Central memory CD8-positive, alpha-beta T cell (primary cell): Measurements from ENCODE around the gene USP35.
A peak's percentile ranks its signal among the peaks of the same experiment; 100 is the strongest.

Source experiments
- ATAC-seq: fragments of 150-1000 bp; cut with Tn5 transposase; replicated peaks from 2 replicates; pipeline ENCODE4 v1.10.0; 2022; ENCODE audit warnings: mild to moderate bottlenecking, moderate FRiP score, moderate number of reproducible peaks; ENCODE audit not compliant: poor library complexity, severe bottlenecking; ENCODE audit errors: extremely low read depth
- DNase-seq, 2 donors: peaks; one replicate each; pipeline ENCODE4 v3.0.0; 2021; ENCODE audit warnings: low spot score in 2 of 2
- H3K27ac Mint-ChIP-seq: one replicate; pipeline ENCODE4 v1.8.0; 2022; ENCODE audit warnings: low read depth, mild to moderate bottlenecking, moderate library complexity, mixed read lengths
- H3K27me3 Mint-ChIP-seq: one replicate; pipeline ENCODE4 v1.8.0; 2022; ENCODE audit warnings: mixed read lengths
- H3K36me3 Mint-ChIP-seq: one replicate; pipeline ENCODE4 v1.8.0; 2022; ENCODE audit warnings: mild to moderate bottlenecking, moderate library complexity, mixed read lengths; ENCODE audit not compliant: insufficient read depth
- H3K4me1 Mint-ChIP-seq: one replicate; pipeline ENCODE4 v1.8.0; 2022; ENCODE audit warnings: mixed read lengths
- H3K4me3 Mint-ChIP-seq: one replicate; pipeline ENCODE4 v1.8.0; 2022; ENCODE audit warnings: mild to moderate bottlenecking, moderate library complexity, mixed read lengths
- H3K9me3 Mint-ChIP-seq: one replicate; pipeline ENCODE4 v1.8.0; 2022; ENCODE audit warnings: mixed read lengths

USP35 gene, protein sequence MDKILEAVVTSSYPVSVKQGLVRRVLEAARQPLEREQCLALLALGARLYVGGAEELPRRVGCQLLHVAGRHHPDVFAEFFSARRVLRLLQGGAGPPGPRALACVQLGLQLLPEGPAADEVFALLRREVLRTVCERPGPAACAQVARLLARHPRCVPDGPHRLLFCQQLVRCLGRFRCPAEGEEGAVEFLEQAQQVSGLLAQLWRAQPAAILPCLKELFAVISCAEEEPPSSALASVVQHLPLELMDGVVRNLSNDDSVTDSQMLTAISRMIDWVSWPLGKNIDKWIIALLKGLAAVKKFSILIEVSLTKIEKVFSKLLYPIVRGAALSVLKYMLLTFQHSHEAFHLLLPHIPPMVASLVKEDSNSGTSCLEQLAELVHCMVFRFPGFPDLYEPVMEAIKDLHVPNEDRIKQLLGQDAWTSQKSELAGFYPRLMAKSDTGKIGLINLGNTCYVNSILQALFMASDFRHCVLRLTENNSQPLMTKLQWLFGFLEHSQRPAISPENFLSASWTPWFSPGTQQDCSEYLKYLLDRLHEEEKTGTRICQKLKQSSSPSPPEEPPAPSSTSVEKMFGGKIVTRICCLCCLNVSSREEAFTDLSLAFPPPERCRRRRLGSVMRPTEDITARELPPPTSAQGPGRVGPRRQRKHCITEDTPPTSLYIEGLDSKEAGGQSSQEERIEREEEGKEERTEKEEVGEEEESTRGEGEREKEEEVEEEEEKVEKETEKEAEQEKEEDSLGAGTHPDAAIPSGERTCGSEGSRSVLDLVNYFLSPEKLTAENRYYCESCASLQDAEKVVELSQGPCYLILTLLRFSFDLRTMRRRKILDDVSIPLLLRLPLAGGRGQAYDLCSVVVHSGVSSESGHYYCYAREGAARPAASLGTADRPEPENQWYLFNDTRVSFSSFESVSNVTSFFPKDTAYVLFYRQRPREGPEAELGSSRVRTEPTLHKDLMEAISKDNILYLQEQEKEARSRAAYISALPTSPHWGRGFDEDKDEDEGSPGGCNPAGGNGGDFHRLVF

GRCh38 chr11:78188286-78189173 is at the start of gene USP35, which contains the start of gene KCTD21:
Gene USP35, plus strand, starts transcription at chr11:78188919. Its CDS starts 7,327 bp downstream, at chr11:78196246.
Gene KCTD21, minus strand, starts transcription at chr11:78188626. Its CDS starts 14,072 bp downstream, at chr11:78174554.
- Mint-ChIP-seq H3K27me3 (no peaks in the 10 kb centered on the region), H3K27ac (peak within 1 kb of the TSS; percentile 95), H3K36me3 (peaks cover 4% of the 10 kb centered on the region), H3K4me1 (peaks cover 49% of the 10 kb centered on the region), H3K9me3 (no peaks in the 10 kb centered on the region), H3K4me3 (peak within 1 kb of the TSS; percentile 99)
- peak; percentile 80 for DNase-seq
- ATAC-seq: peak; percentile 94

GRCh38 chr11:78139422-78140391 is 49.0 kb upstream of the USP35 start, which contains the start of gene ALG8:
Gene ALG8, minus strand, starts transcription at chr11:78139626. Its CDS starts 38 bp downstream, at chr11:78139588.
- Mint-ChIP-seq H3K27me3 (no peaks in the 10 kb centered on the region), H3K4me3 (peak within 1 kb of the TSS; percentile 89), H3K36me3 (peaks cover 7% of the 10 kb centered on the region), H3K9me3 (no peaks in the 10 kb centered on the region), H3K27ac (peak within 1 kb of the TSS; percentile 94), H3K4me1 (peaks cover 23% of the 10 kb centered on the region)
- DNase-seq: peak; percentile 96
- ATAC-seq: peak; percentile 93

- Mint-ChIP-seq H3K27me3 (no peaks in the 10 kb centered on the region), H3K36me3 (peaks cover 7% of the 10 kb centered on the region), H3K4me1 (peaks cover 23% of the 10 kb centered on the region), H3K27ac (no peak overlapping the region), H3K4me3 (peak overlapping the region; percentile 89), H3K9me3 (no peaks in the 10 kb centered on the region)
- no peak for DNase-seq
- no peak for ATAC-seq
Measured at GRCh38 chr11:78140392-78141077, 48.2 kb upstream of the USP35 start.

DNA sequence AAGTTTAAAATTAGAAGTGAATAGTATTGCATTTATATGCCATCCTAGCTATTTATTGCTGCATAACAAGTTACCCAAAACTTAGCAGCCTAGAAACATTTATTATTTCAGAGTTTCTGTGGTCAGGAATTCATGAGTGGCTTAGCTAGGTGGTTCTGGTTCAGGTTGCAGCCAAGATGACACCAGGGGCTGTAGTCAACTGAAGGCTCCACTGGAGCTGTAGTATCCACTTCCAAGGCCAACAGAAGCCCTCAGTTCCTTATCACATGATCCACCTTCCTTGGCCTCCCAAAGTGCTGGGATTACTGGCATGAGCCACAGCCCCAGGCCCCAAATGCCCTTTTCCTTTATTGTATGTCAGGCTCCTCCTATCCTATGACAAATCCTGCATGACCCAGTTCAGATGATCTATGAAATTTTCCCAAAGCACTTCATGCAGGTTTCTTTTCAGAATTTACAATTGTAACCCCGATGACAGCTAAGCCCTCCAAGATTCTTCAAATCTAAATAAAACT is 43.2 kb upstream of the USP35 start:
- no peaks in the 10 kb centered on the region for H3K27me3 Mint-ChIP-seq
- no peak overlapping the region for H3K4me3 Mint-ChIP-seq
- peaks cover 11% of the 10 kb centered on the region for H3K4me1 Mint-ChIP-seq
- no peak for DNase-seq
- no peak overlapping the region for H3K27ac Mint-ChIP-seq
- H3K36me3 Mint-ChIP-seq: no peaks in the 10 kb centered on the region
- no peaks in the 10 kb centered on the region for H3K9me3 Mint-ChIP-seq
- ATAC-seq: no peak

DNA sequence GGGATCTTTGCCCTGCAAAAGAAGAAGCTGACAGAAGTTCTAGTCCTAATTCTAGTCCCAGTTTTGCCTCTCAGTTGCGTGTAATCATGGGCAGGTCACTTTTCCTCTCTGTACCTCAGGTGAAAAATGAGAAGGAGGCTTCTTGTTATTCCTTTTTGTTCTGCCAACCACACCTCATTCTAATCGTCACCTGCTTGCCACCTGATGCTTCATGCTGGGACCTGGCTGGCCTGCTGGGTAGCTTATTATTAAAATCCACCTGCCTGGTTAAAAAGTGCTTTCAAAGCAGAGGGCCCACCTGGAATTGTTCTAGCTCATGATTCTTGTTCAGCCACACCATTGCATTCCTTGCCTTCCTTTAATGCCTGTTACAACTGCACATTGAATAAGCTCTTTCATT is 40.9 kb upstream of the USP35 start:
- Mint-ChIP-seq H3K4me3 (no peak overlapping the region), H3K27ac (peak overlapping the region; percentile 24), H3K36me3 (no peaks in the 10 kb centered on the region), H3K9me3 (no peaks in the 10 kb centered on the region), H3K27me3 (no peaks in the 10 kb centered on the region), H3K4me1 (no peaks in the 10 kb centered on the region)
- ATAC-seq (no peak), DNase-seq (no peak)

DNA sequence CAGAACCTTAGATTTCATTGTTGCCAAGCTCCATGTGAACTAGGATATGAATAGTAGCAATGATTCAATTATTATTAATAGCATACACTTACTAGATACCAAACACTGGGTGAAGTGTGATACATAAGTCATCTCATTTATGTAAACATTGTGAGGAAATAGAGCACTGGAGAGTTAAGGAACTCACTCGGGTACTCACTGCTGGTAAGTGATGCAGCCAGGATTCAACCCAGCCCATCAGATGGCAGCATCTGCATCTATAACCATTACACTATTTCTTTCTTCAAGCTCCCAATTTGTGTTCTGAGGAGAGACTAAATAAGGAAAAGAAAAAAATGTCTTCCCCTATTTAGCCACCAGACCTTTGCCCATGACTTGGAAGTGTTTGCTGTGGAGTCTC is 39.1 kb upstream of the USP35 start:
- H3K27ac Mint-ChIP-seq: no peak overlapping the region
- H3K4me1 Mint-ChIP-seq: no peaks in the 10 kb centered on the region
- H3K36me3 Mint-ChIP-seq: no peaks in the 10 kb centered on the region
- H3K27me3 Mint-ChIP-seq: no peaks in the 10 kb centered on the region
- no peak overlapping the region for H3K4me3 Mint-ChIP-seq
- H3K9me3 Mint-ChIP-seq: no peaks in the 10 kb centered on the region
- ATAC-seq (no peak), DNase-seq (no peak)

- Mint-ChIP-seq H3K27ac (no peak overlapping the region), H3K9me3 (no peaks in the 10 kb centered on the region), H3K27me3 (no peaks in the 10 kb centered on the region)
Measured at GRCh38 chr11:78150346-78150745, 38.4 kb upstream of the USP35 start.

GRCh38 chr11:78150754-78151153 is 38.0 kb upstream of the USP35 start:
- DNase-seq (no peak), ATAC-seq (no peak)
- no peaks in the 10 kb centered on the region for H3K27me3 Mint-ChIP-seq
- no peaks in the 10 kb centered on the region for H3K36me3 Mint-ChIP-seq
- H3K9me3 Mint-ChIP-seq: no peaks in the 10 kb centered on the region
- H3K4me1 Mint-ChIP-seq: no peaks in the 10 kb centered on the region
- H3K4me3 Mint-ChIP-seq: no peak overlapping the region
- no peak overlapping the region for H3K27ac Mint-ChIP-seq

More at GRCh38 chr11:78150346-78150745, 38.4 kb upstream of the USP35 start:
- H3K4me3 Mint-ChIP-seq: no peak overlapping the region
- no peaks in the 10 kb centered on the region for H3K4me1 Mint-ChIP-seq
- no peak for ATAC-seq
- H3K36me3 Mint-ChIP-seq: no peaks in the 10 kb centered on the region
- no peak for DNase-seq

GRCh38 chr11:78151804-78152203 is 36.9 kb upstream of the USP35 start:
- no peaks in the 10 kb centered on the region for H3K9me3 Mint-ChIP-seq

GRCh38 chr11:78156127-78156844 is 32.4 kb upstream of the USP35 start:
- Mint-ChIP-seq H3K4me1 (no peaks in the 10 kb centered on the region), H3K4me3 (no peak overlapping the region), H3K36me3 (no peaks in the 10 kb centered on the region), H3K27me3 (no peaks in the 10 kb centered on the region), H3K9me3 (no peaks in the 10 kb centered on the region), H3K27ac (no peak overlapping the region)
- DNase-seq (no peak), ATAC-seq (no peak)

More at GRCh38 chr11:78151804-78152203, 36.9 kb upstream of the USP35 start:
- ATAC-seq (no peak), DNase-seq (no peak)
- H3K27me3 Mint-ChIP-seq: no peaks in the 10 kb centered on the region
- no peaks in the 10 kb centered on the region for H3K36me3 Mint-ChIP-seq
- H3K4me3 Mint-ChIP-seq: no peak overlapping the region
- no peak overlapping the region for H3K27ac Mint-ChIP-seq
- H3K4me1 Mint-ChIP-seq: no peaks in the 10 kb centered on the region
